ENCODE measurements around the gene IWS1.

The IWS1 gene

DNA sequence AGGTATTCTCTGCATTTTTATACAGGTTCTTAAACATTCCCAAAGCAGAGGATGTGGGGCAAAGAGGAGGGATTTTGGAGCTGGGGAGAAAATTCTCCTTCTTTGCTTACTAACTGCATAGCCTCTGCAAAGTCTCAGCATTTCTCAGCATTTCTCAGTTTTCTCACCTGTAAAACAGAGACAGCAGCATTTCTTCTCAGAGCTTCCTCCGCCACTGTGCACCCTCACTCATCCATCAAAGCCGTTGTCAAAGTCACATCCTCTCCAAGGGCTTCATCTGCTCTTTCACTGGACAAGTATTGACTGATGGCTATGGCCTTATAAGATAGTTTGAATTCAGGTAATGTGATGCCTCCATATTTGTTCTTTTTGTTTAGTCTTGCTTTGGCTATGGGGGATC lies 26.6 kb upstream of the IWS1 start:
- no peak overlapping the region for H3K4me3 ChIP-seq (ENCODE audit: low read length)
- no peak overlapping the region for H3K27ac ChIP-seq (ENCODE audit: low read length)
- no peaks in the 10 kb centered on the region for H3K36me3 ChIP-seq (replicated peaks; ENCODE audit: insufficient read depth, low read length)
- peaks cover 5% of the 10 kb centered on the region for H3K27me3 ChIP-seq (replicated peaks; ENCODE audit: insufficient read depth, low read length)
- no peak overlapping the region for H2AFZ ChIP-seq (ENCODE audit: low read length)
- H3F3A ChIP-seq (ENCODE audit: insufficient read depth, low read length) = no peaks in the 10 kb centered on the region
- H3K9me2 ChIP-seq (replicated peaks; ENCODE audit: insufficient read depth, low read length) = no peaks in the 10 kb centered on the region
- H4K20me1 ChIP-seq (ENCODE audit: insufficient read depth, low read length) = no peaks in the 10 kb centered on the region
- no peak overlapping the region for H3K9ac ChIP-seq (ENCODE audit: low read length)
- no peaks in the 10 kb centered on the region for H3K9me3 ChIP-seq (replicated peaks; ENCODE audit: insufficient read depth, low read length)
- TF ChIP-seq EZH2phosphoT487 (IDR thresholded peaks at IDR 0.05; ENCODE audit: low read length) (no peak), EZH2 (optimal IDR thresholded peaks at IDR 0.05; ENCODE audit: low read depth, low read length) (no peak)
- TF ChIP-seq, protein P1, sequence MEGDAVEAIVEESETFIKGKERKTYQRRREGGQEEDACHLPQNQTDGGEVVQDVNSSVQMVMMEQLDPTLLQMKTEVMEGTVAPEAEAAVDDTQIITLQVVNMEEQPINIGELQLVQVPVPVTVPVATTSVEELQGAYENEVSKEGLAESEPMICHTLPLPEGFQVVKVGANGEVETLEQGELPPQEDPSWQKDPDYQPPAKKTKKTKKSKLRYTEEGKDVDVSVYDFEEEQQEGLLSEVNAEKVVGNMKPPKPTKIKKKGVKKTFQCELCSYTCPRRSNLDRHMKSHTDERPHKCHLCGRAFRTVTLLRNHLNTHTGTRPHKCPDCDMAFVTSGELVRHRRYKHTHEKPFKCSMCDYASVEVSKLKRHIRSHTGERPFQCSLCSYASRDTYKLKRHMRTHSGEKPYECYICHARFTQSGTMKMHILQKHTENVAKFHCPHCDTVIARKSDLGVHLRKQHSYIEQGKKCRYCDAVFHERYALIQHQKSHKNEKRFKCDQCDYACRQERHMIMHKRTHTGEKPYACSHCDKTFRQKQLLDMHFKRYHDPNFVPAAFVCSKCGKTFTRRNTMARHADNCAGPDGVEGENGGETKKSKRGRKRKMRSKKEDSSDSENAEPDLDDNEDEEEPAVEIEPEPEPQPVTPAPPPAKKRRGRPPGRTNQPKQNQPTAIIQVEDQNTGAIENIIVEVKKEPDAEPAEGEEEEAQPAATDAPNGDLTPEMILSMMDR (IDR thresholded peaks at IDR 0.05; ENCODE audit: low read length) = no peak
- H3K79me2 ChIP-seq (ENCODE audit: low read length) = no peaks in the 10 kb centered on the region
- H3K4me1 ChIP-seq (ENCODE audit: low read length) = no peaks in the 10 kb centered on the region
- H3K4me2 ChIP-seq (ENCODE audit: low read depth, low read length) = no peak overlapping the region
- DNase-seq = no peak

DNA sequence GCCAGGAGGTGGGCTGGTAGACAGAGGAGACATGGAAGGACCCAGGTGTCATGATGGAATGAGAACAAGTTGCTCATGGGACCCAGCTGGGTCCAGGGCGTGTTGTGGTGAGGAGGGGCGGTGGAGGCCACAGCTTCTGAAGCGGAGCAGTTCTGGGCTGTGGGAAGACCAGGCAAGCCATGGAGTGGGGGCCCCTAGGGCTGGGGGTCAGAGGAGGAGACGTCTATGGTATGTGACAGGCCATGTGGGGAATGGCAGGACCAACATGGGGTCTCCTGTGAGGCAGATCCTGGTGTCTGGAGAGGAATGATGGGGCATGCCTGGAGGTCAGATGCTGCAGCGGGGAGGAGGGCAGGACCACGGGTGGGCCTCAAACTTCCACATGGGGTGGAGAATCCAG lies 26.0 kb upstream of the IWS1 start:
- no peaks in the 10 kb centered on the region for H3K36me3 ChIP-seq (replicated peaks; ENCODE audit: insufficient read depth, low read length)
- no peak overlapping the region for H3K4me2 ChIP-seq (ENCODE audit: low read depth, low read length)
- H3K79me2 ChIP-seq (ENCODE audit: low read length) = no peaks in the 10 kb centered on the region
- H2AFZ ChIP-seq (ENCODE audit: low read length) = no peak overlapping the region
- H3K4me3 ChIP-seq (ENCODE audit: low read length) = no peak overlapping the region
- H3K9ac ChIP-seq (ENCODE audit: low read length) = no peak overlapping the region
- H3F3A ChIP-seq (ENCODE audit: insufficient read depth, low read length) = no peaks in the 10 kb centered on the region
- no peaks in the 10 kb centered on the region for H3K9me2 ChIP-seq (replicated peaks; ENCODE audit: insufficient read depth, low read length)
- DNase-seq = no peak
- H4K20me1 ChIP-seq (ENCODE audit: insufficient read depth, low read length) = no peaks in the 10 kb centered on the region
- H3K9me3 ChIP-seq (replicated peaks; ENCODE audit: insufficient read depth, low read length) = no peaks in the 10 kb centered on the region
- H3K27me3 ChIP-seq (replicated peaks; ENCODE audit: insufficient read depth, low read length) = peaks cover 5% of the 10 kb centered on the region
- no peak for TF ChIP-seq EZH2 (optimal IDR thresholded peaks at IDR 0.05; ENCODE audit: low read depth, low read length)
- no peaks in the 10 kb centered on the region for H3K4me1 ChIP-seq (ENCODE audit: low read length)
- no peak overlapping the region for H3K27ac ChIP-seq (ENCODE audit: low read length)

DNA sequence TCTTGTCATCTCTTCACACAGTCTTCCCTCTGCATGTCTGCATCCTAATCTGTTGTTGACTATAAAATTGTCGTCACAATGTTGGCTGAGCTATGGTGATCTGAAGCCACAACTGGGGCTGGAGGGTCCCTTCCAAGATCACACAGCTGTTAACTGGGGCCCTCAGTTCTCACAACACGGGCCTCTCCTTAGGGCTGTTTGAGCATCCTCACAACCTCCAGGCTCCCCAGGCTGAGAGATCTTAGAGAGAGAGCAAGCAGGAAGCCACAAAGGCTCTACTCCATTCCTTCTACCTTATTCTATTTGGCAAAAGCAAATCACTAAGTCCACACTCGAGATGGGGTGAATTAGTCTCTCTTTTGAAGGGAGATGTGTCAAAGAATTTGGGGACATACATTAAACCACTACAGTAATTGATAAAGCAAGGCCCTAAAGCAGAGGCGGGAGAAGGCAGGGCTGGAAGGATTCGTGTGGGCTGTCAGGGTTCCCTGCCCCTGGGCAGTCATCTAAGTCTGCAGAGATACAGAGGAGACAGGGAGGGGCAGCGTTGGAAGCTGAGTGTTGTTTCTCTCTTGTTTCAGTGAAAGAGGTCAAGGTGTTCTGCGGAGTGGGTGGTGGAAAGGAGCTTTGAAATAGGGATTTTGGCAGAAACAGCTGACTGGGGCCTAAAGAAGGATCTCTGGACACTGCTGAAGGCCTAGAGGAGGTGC lies 25.1 kb upstream of the IWS1 start:
- H3K27me3 ChIP-seq (replicated peaks; ENCODE audit: insufficient read depth, low read length) = no peaks in the 10 kb centered on the region; the same call in 1 of the 2 replicates
- no peaks in the 10 kb centered on the region for H3K9me3 ChIP-seq (replicated peaks; ENCODE audit: insufficient read depth, low read length)
- H3K36me3 ChIP-seq (replicated peaks; ENCODE audit: insufficient read depth, low read length) = no peaks in the 10 kb centered on the region
- H3K79me2 ChIP-seq (ENCODE audit: low read length) = no peaks in the 10 kb centered on the region
- no peaks in the 10 kb centered on the region for H4K20me1 ChIP-seq (ENCODE audit: insufficient read depth, low read length)
- TF ChIP-seq, protein P1 (IDR thresholded peaks at IDR 0.05; ENCODE audit: low read length) = no peak
- TF ChIP-seq EZH2 (optimal IDR thresholded peaks at IDR 0.05; ENCODE audit: low read depth, low read length) (no peak), EZH2phosphoT487 (IDR thresholded peaks at IDR 0.05; ENCODE audit: low read length) (no peak)
- DNase-seq = no peak
- H3K9me2 ChIP-seq (replicated peaks; ENCODE audit: insufficient read depth, low read length) = no peaks in the 10 kb centered on the region
- H3K4me2 ChIP-seq (ENCODE audit: low read depth, low read length) = no peak overlapping the region
- no peak overlapping the region for H3K4me3 ChIP-seq (ENCODE audit: low read length)
- no peaks in the 10 kb centered on the region for H3F3A ChIP-seq (ENCODE audit: insufficient read depth, low read length)
- H3K9ac ChIP-seq (ENCODE audit: low read length) = no peak overlapping the region
- no peak overlapping the region for H3K27ac ChIP-seq (ENCODE audit: low read length)
- no peak overlapping the region for H2AFZ ChIP-seq (ENCODE audit: low read length)
- no peaks in the 10 kb centered on the region for H3K4me1 ChIP-seq (ENCODE audit: low read length)

DNA sequence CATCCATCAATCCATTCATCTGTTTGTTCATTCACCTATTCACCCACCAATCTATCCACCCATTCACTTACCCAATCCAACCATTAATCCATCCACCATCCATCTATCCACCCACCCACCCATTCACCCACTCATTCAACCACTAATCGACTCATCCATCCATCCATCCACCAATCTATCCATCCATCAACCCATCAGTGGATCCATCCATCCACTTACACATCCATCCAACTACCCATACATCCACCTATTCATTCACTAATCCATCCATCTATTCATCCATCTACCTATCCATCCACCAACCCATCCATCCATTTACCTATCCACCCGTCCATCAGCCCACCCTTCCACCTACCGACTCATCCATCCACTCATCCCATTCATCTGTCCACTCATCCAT lies 20.5 kb upstream of the IWS1 start:
- H3K27me3 ChIP-seq (replicated peaks; ENCODE audit: insufficient read depth, low read length) = no peaks in the 10 kb centered on the region; the same call in 1 of the 2 replicates
- no peak for DNase-seq
- H3K9me3 ChIP-seq (replicated peaks; ENCODE audit: insufficient read depth, low read length) = no peaks in the 10 kb centered on the region
- H4K20me1 ChIP-seq (ENCODE audit: insufficient read depth, low read length) = no peaks in the 10 kb centered on the region
- H3K79me2 ChIP-seq (ENCODE audit: low read length) = no peaks in the 10 kb centered on the region
- no peaks in the 10 kb centered on the region for H3F3A ChIP-seq (ENCODE audit: insufficient read depth, low read length)
- no peak overlapping the region for H3K27ac ChIP-seq (ENCODE audit: low read length)
- H3K4me1 ChIP-seq (ENCODE audit: low read length) = no peaks in the 10 kb centered on the region
- H3K4me3 ChIP-seq (ENCODE audit: low read length) = no peak overlapping the region
- H2AFZ ChIP-seq (ENCODE audit: low read length) = no peak overlapping the region
- no peak overlapping the region for H3K9ac ChIP-seq (ENCODE audit: low read length)
- H3K4me2 ChIP-seq (ENCODE audit: low read depth, low read length) = no peak overlapping the region
- no peaks in the 10 kb centered on the region for H3K9me2 ChIP-seq (replicated peaks; ENCODE audit: insufficient read depth, low read length)
- H3K36me3 ChIP-seq (replicated peaks; ENCODE audit: insufficient read depth, low read length) = no peaks in the 10 kb centered on the region
- TF ChIP-seq, protein P1 (IDR thresholded peaks at IDR 0.05; ENCODE audit: low read length) = no peak
- TF ChIP-seq EZH2phosphoT487 (IDR thresholded peaks at IDR 0.05; ENCODE audit: low read length) (no peak), EZH2 (optimal IDR thresholded peaks at IDR 0.05; ENCODE audit: low read depth, low read length) (no peak)
